Esophagus squamous epithelium (tissue), 5 donors: ENCODE results near the gene RNF130. TPM values are rescaled to one million over a fixed set of nuclear protein-coding genes. Genes with fewer than 3 reads are reported as not detected.

Source experiments
- DNase-seq: peaks from one replicate; lab custom pipeline; 2025; lab: John Stamatoyannopoulos, UW
- H3K27ac ChIP-seq, 4 donors: fragments of 200-600 bp; sonication (generic); one replicate each; pipeline ENCODE4 v1.5.1; 2016 to 2019; ENCODE audit warnings: mild to moderate bottlenecking in 1 of 4
- H3K27me3 ChIP-seq, 4 donors: fragments of 200-600 bp; sonication (generic); 1 replicate in 3 of 4; 2 replicates in 1 of 4; pipeline versions ENCODE4 v1.5.1 to v1.6.0; 2017 to 2021; ENCODE audit warnings: antibody characterized with exemption in 1 of 4
- H3K36me3 ChIP-seq, 3 donors: fragments of 200-600 bp; sonication (generic); one replicate each; pipeline ENCODE4 v1.5.1; 2016 to 2019
- H3K4me1 ChIP-seq, 3 donors: fragments of 200-600 bp; sonication (generic); one replicate each; pipeline ENCODE4 v1.5.1; 2017 to 2019
- H3K4me3 ChIP-seq, 4 donors: fragments of 200-600 bp; sonication (generic); 1 replicate in 3 of 4; 2 replicates in 1 of 4; pipeline ENCODE4 v1.5.1; 2016 to 2019; ENCODE audit warnings: mild to moderate bottlenecking in 2 of 4, moderate library complexity in 1 of 4
- H3K9me3 ChIP-seq, 3 donors: fragments of 200-600 bp; sonication (generic); one replicate each; pipeline ENCODE4 v1.5.1; 2016 to 2019
- CTCF ChIP-seq, 6 experiments: fragments of 450-650 bp in 4 of 6; fragments of 200-600 bp in 2 of 6; sonication (generic) in 2 of 6; IDR thresholded peaks; one replicate each; pipeline ENCODE4 v1.5.1; 2016 to 2019; ENCODE audit warnings: antibody characterized with exemption in 6 of 6, mild to moderate bottlenecking in 4 of 6, moderate library complexity in 4 of 6
- POLR2A ChIP-seq, 4 donors: fragments of 450-650 bp; IDR thresholded peaks; one replicate each; pipeline ENCODE4 v1.6.1; 2017; ENCODE audit warnings: antibody characterized with exemption in 4 of 4, mild to moderate bottlenecking in 4 of 4, moderate library complexity in 3 of 4
- WGBS, 2 donors: methylation state at CpG; one replicate each; pipeline ENCODE4 v1.1.5; 2018; 5-methylcytosine and 5-hydroxymethylcytosine counted together
- intact Hi-C: fragments of 100-400 bp; cut with DNase I; formaldehyde crosslinking; loops from one replicate; pipeline ENCODE4 v1.15.0; 2022
- total RNA-seq, 4 donors: library from RNA; depleted of rRNA; stranded (reverse); fragments of >200 nt; gene quantifications; one replicate each; pipeline ENCODE4 v1.1.0, GENCODE V29; 2016
- donor health status: DM: yes; HTN: yes; CAD: no.

Gene RNF130
- total RNA-seq, 4 donors from 2014 or later: 9.1 to 54.6 (median 19.1) TPM

GRCh38 chr5:180056153-180056552 is 15.4 kb downstream of the RNF130 start:
- intact Hi-C loops: no loop called here
- TF ChIP-seq POLR2A (IDR thresholded peaks at IDR 0.05) (no peak), CTCF (IDR thresholded peaks at IDR 0.05) (no peak)
- Histone ChIP-seq H3K4me1 (peaks cover 0 to 16% (median 0%) of the 10 kb centered on the region in 3 donors), H3K27ac (no peak overlapping the region), H3K4me3 (no peak overlapping the region), H3K36me3 (no peaks in the 10 kb centered on the region), H3K9me3 (no peaks in the 10 kb centered on the region), H3K27me3 (no peaks in the 10 kb centered on the region)
- WGBS, 2 donors: 96 to 100% methylated on average over 1 of the region's 1 CpG
- no peak for DNase-seq

- Histone ChIP-seq H3K27ac (no peak overlapping the region), H3K27me3 (no peaks in the 10 kb centered on the region), H3K4me1 (peaks cover 0 to 16% (median 5%) of the 10 kb centered on the region in 3 donors), H3K9me3 (no peaks in the 10 kb centered on the region), H3K4me3 (no peak overlapping the region), H3K36me3 (no peaks in the 10 kb centered on the region)
- 72 to 81% methylated on average over 6 of the region's 6 CpGs for WGBS, 2 donors
- intact Hi-C loops: no loop called here
- no peak for TF ChIP-seq CTCF (IDR thresholded peaks at IDR 0.05)
- TF ChIP-seq POLR2A (IDR thresholded peaks at IDR 0.05): no peak
- no peak for DNase-seq
Observed at GRCh38 chr5:180054226-180054625, 17.3 kb downstream of the RNF130 start.

- Histone ChIP-seq H3K27me3 (no peaks in the 10 kb centered on the region), H3K27ac (no peak overlapping the region), H3K36me3 (no peaks in the 10 kb centered on the region), H3K9me3 (no peaks in the 10 kb centered on the region), H3K4me3 (no peak overlapping the region), H3K4me1 (peaks cover 2 to 20% (median 7%) of the 10 kb centered on the region in 3 donors)
- WGBS, 2 donors: 41 to 58% methylated on average over 8 of the region's 8 CpGs
- DNase-seq: no peak
- no peak for TF ChIP-seq CTCF (IDR thresholded peaks at IDR 0.05)
- intact Hi-C loops: no loop called here
Observed at GRCh38 chr5:180053061-180053602, 18.4 kb downstream of the RNF130 start.

- WGBS, 2 donors: 87 to 89% methylated on average over 5 of the region's 5 CpGs
- intact Hi-C loops: no loop called here
- no peaks in the 10 kb centered on the region for H3K9me3 ChIP-seq
- H3K27me3 ChIP-seq: no peaks in the 10 kb centered on the region
- peaks cover 2 to 29% (median 11%) of the 10 kb centered on the region in 3 donors for H3K4me1 ChIP-seq
- no peak for DNase-seq
- H3K27ac ChIP-seq: no peak overlapping the region
- no peaks in the 10 kb centered on the region for H3K36me3 ChIP-seq
- no peak overlapping the region for H3K4me3 ChIP-seq
- TF ChIP-seq POLR2A (IDR thresholded peaks at IDR 0.05) (no peak), CTCF (IDR thresholded peaks at IDR 0.05) (no peak)
Observed at GRCh38 chr5:180052211-180052818, 19.2 kb downstream of the RNF130 start.

GRCh38 chr5:180050121-180050940 is 21.2 kb downstream of the RNF130 start:
- no peak for DNase-seq
- Histone ChIP-seq H3K27me3 (no peaks in the 10 kb centered on the region), H3K9me3 (no peaks in the 10 kb centered on the region), H3K36me3 (no peaks in the 10 kb centered on the region), H3K4me1 (peaks cover 2 to 35% (median 11%) of the 10 kb centered on the region in 3 donors), H3K27ac (no peak overlapping the region), H3K4me3 (no peak overlapping the region)
- TF ChIP-seq POLR2A (IDR thresholded peaks at IDR 0.05) (no peak), CTCF (IDR thresholded peaks at IDR 0.05) (no peak)
- WGBS, 2 donors: 69 to 90% methylated on average over 7 to 9 of the region's 9 CpGs
- intact Hi-C loops: no loop called here
